K562 treated with DMSO at 1 percent for 24 hours (cell line): ENCODE data around the gene ATR. TPM values are rescaled to one million over a fixed set of nuclear protein-coding genes. Genes with fewer than 3 reads are reported as not detected.

Experiments
- total RNA-seq: library from RNA; unstranded; fragments of 300-600 nt; gene quantifications from 2 replicates; pipeline ENCODE4 v1.2.3, GENCODE V29; 2022; ENCODE audit warnings: low read depth; ENCODE audit not compliant: insufficient read depth

ATR gene
- total RNA-seq: 7.0 and 10.5 TPM in 2 replicates

GRCh38 chr3:142578329-142579223, at the start of gene ATR:
ATR (minus strand) TSS chr3:142578733; CDS start chr3:142578704, 29 bp downstream.

GRCh38 chr3:142595951-142596725, 17.6 kb upstream of the ATR start, which contains the start of gene PLS1:
PLS1 (plus strand) TSS chr3:142596393; CDS start chr3:142664238, 67,845 bp downstream.

GRCh38 chr3:142447852-142448823, 130.4 kb downstream of the ATR start, which contains the start of gene XRN1:
XRN1 (minus strand) TSS chr3:142448037; CDS start chr3:142447944, 93 bp downstream.

Other genes with a start within 250 kb of the ATR start
- 5.8 and 8.3 TPM in 2 replicates for gene XRN1, start 130.7 kb downstream of the ATR start, total RNA-seq
- gene PLS1, start 17.7 kb upstream of the ATR start, total RNA-seq: 10.2 and 11.9 TPM in 2 replicates
- 4.3 and 5.5 TPM in 2 replicates for gene TRPC1, start 145.3 kb upstream of the ATR start, total RNA-seq